Ascending aorta (tissue), 2 donors: Measurements from ENCODE around the gene HLF. TPM values are rescaled to one million over a fixed set of nuclear protein-coding genes. Genes with fewer than 3 reads are reported as not detected.

Source experiments
- DNase-seq, 2 donors: peaks; one replicate each; pipeline ENCODE4 v3.0.0-alpha.2; 2019; ENCODE audit warnings: low spot score in 2 of 2
- H3K27ac ChIP-seq, 2 donors: fragments of 200-600 bp; sonication (generic); one replicate each; pipeline ENCODE4 v1.5.1; 2016 to 2017; ENCODE audit warnings: mild to moderate bottlenecking in 1 of 2
- H3K27me3 ChIP-seq: fragments of 200-600 bp; sonication (generic); one replicate; pipeline ENCODE4 v1.5.1; 2017
- H3K36me3 ChIP-seq, 2 donors: fragments of 200-600 bp; sonication (generic); one replicate each; pipeline ENCODE4 v1.5.1; 2016
- H3K4me1 ChIP-seq, 2 donors: fragments of 200-600 bp; sonication (generic); one replicate each; pipeline ENCODE4 v1.5.1; 2016 to 2017; ENCODE audit warnings: mild to moderate bottlenecking in 1 of 2
- H3K4me3 ChIP-seq, 2 donors: fragments of 200-600 bp; sonication (generic); one replicate each; pipeline ENCODE4 v1.5.1; 2016 to 2017; ENCODE audit warnings: mild to moderate bottlenecking in 1 of 2
- H3K9me3 ChIP-seq, 2 donors: fragments of 200-600 bp; sonication (generic); one replicate each; pipeline ENCODE4 v1.5.1; 2016
- CTCF ChIP-seq, 3 experiments: fragments of 200-600 bp in 2 of 3; fragments of 450-650 bp in 1 of 3; sonication (generic) in 2 of 3; IDR thresholded peaks; one replicate each; pipeline ENCODE4 v1.5.1; 2016 to 2019; ENCODE audit warnings: antibody characterized with exemption in 3 of 3, mild to moderate bottlenecking in 1 of 3, moderate library complexity in 1 of 3
- intact Hi-C: fragments of 100-400 bp; cut with DNase I; formaldehyde crosslinking; loops from one replicate; pipeline ENCODE4 v1.15.1; 2023
- total RNA-seq: library from RNA; depleted of rRNA; stranded (reverse); fragments of >200 nt; gene quantifications from one replicate; pipeline ENCODE4 v1.1.0, GENCODE V29; 2016

The HLF gene
- total RNA-seq, 1 donor from 2014 or later: 11.3 TPM

GRCh38 chr17:55233840-55234239 lies 30.9 kb upstream of the HLF start:
- intact Hi-C loops: no loop called here
- H3K9me3 ChIP-seq: no peaks in the 10 kb centered on the region
- H3K27me3 ChIP-seq: no peaks in the 10 kb centered on the region

GRCh38 chr17:55236316-55236715 lies 28.4 kb upstream of the HLF start:
- no peaks in the 10 kb centered on the region for H3K9me3 ChIP-seq
- no peak for DNase-seq
- H3K36me3 ChIP-seq: no peaks in the 10 kb centered on the region
- TF ChIP-seq CTCF (IDR thresholded peaks at IDR 0.05): no peak
- H3K4me1 ChIP-seq: peaks cover 5 to 10% of the 10 kb centered on the region in 2 donors
- H3K27me3 ChIP-seq: no peaks in the 10 kb centered on the region
- intact Hi-C loops: loop anchor here (5.0 kb wide), 2 partner anchors 186 to 269 kb away; partner anchors contain the start of genes COX11, MMD and STXBP4
- H3K4me3 ChIP-seq: no peak overlapping the region
- no peak overlapping the region for H3K27ac ChIP-seq

More at GRCh38 chr17:55233840-55234239, 30.9 kb upstream of the HLF start:
- Histone ChIP-seq H3K4me3 (no peak overlapping the region), H3K27ac (no peak overlapping the region), H3K36me3 (no peaks in the 10 kb centered on the region), H3K4me1 (peaks cover 2 to 5% of the 10 kb centered on the region in 2 donors)
- DNase-seq: no peak
- TF ChIP-seq CTCF (IDR thresholded peaks at IDR 0.05): no peak

DNA sequence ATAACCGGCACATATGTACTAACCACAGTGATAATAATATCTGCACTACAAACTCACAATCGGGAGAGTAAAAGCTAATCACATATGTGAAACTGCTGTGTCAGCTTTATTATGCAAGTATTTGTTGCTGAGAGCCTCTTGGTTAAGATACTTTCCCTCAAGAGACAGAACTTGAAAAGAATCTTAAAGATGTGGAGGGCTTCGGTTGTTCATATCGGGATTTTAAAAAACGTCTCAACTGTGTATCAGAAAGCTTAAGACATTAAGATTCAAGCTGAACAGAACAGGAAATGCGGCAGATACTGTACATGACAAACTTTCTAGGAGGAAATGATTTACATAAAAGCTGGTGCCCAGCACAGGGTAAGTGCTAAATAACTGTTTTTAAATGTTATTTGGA lies 27.5 kb upstream of the HLF start:
- intact Hi-C loops: loop anchor here (5.0 kb wide), 2 partner anchors 185 to 270 kb away; partner anchors contain the start of genes COX11, MMD and STXBP4
- peaks cover 5 to 10% of the 10 kb centered on the region in 2 donors for H3K4me1 ChIP-seq
- no peaks in the 10 kb centered on the region for H3K36me3 ChIP-seq
- no peak overlapping the region for H3K27ac ChIP-seq
- no peaks in the 10 kb centered on the region for H3K27me3 ChIP-seq
- no peak overlapping the region for H3K4me3 ChIP-seq
- no peak for TF ChIP-seq CTCF (IDR thresholded peaks at IDR 0.05)
- no peak for DNase-seq
- H3K9me3 ChIP-seq: no peaks in the 10 kb centered on the region

- Histone ChIP-seq H3K36me3 (no peaks in the 10 kb centered on the region), H3K4me1 (peaks cover 5 to 10% of the 10 kb centered on the region in 2 donors), H3K27me3 (no peaks in the 10 kb centered on the region), H3K9me3 (no peaks in the 10 kb centered on the region), H3K4me3 (peak overlapping the region; percentile 55 to 65), H3K27ac (peak overlapping the region; percentile 33 to 47)
- intact Hi-C loops: loop anchor here (1.0 to 5.0 kb wide), 5 partner anchors 26 to 271 kb away; partner anchors contain the start of genes COX11, HLF, MMD and STXBP4
- no peak for TF ChIP-seq CTCF (IDR thresholded peaks at IDR 0.05)
- no peak for DNase-seq
Measured at GRCh38 chr17:55237841-55238178, 26.9 kb upstream of the HLF start.

GRCh38 chr17:55238179-55238930 lies 26.4 kb upstream of the HLF start:
- Histone ChIP-seq H3K36me3 (no peaks in the 10 kb centered on the region), H3K9me3 (no peaks in the 10 kb centered on the region), H3K4me1 (peaks cover 5 to 10% of the 10 kb centered on the region in 2 donors), H3K27me3 (no peaks in the 10 kb centered on the region), H3K4me3 (peak overlapping the region; percentile 55 to 65), H3K27ac (peak overlapping the region; percentile 33 to 47)
- peak; percentile 66 to 95 for DNase-seq
- intact Hi-C loops: loop anchor here (1.0 to 5.0 kb wide), 5 partner anchors 26 to 271 kb away; partner anchors contain the start of genes COX11, HLF, MMD and STXBP4
- TF ChIP-seq CTCF (IDR thresholded peaks at IDR 0.05): no peak
